HFF-Myc (cell line): Measurements from ENCODE around the gene CMIP.

Experiments used
- DNase-seq: peaks from one replicate; pipeline ENCODE4 v3.0.0-alpha.2; 2011; ENCODE audit warnings: low read depth; ENCODE audit errors: extremely low read depth
- H3K4me3 ChIP-seq: replicated peaks from 2 replicates; pipeline ENCODE4 v1.5.1; 2011; ENCODE audit warnings: low read depth, mild to moderate bottlenecking, control low read depth, low read length
- CTCF ChIP-seq: IDR thresholded peaks from 2 replicates; pipeline ENCODE4 v1.5.1; 2012; ENCODE audit warnings: mild to moderate bottlenecking, low read depth, low read length, control low read depth; ENCODE audit errors: missing control alignments

CMIP gene

GRCh38 chr16:81626181-81626674 lies 181.6 kb downstream of the CMIP start:
- no peak for TF ChIP-seq CTCF
- DNase-seq: no peak

GRCh38 chr16:81627024-81627423 lies 182.4 kb downstream of the CMIP start:
- TF ChIP-seq CTCF: no peak
- no peak for DNase-seq
- H3K4me3 ChIP-seq: no peak overlapping the region

More at GRCh38 chr16:81626181-81626674, 181.6 kb downstream of the CMIP start:
- no peak overlapping the region for H3K4me3 ChIP-seq

GRCh38 chr16:81627729-81628244 lies 183.2 kb downstream of the CMIP start:
- no peak for TF ChIP-seq CTCF
- DNase-seq: no peak
- no peak overlapping the region for H3K4me3 ChIP-seq

GRCh38 chr16:81629034-81629802 lies 184.6 kb downstream of the CMIP start:
- no peak overlapping the region for H3K4me3 ChIP-seq
- DNase-seq: no peak
- no peak for TF ChIP-seq CTCF

- H3K4me3 ChIP-seq: no peak overlapping the region
- TF ChIP-seq CTCF: no peak
- no peak for DNase-seq
Observed at GRCh38 chr16:81629896-81630634, 185.5 kb downstream of the CMIP start.

GRCh38 chr16:81630635-81631031 lies 186.0 kb downstream of the CMIP start:
- H3K4me3 ChIP-seq: no peak overlapping the region
- no peak for TF ChIP-seq CTCF
- no peak for DNase-seq
